Colonic mucosa (tissue), 4 donors: ENCODE data around the gene DAB2IP. TPM values are rescaled to one million over a fixed set of nuclear protein-coding genes. Genes with fewer than 3 reads are reported as not detected.

ENCODE experiments used
- DNase-seq: peaks from one replicate; pipeline ENCODE4 v3.0.0-alpha.2; 2020
- H3K27ac ChIP-seq: fragments of 200-600 bp; one replicate; pipeline ENCODE4 v1.8.0; 2021
- H3K27me3 ChIP-seq: fragments of 200-600 bp; one replicate; pipeline ENCODE4 v1.8.0; 2021
- H3K36me3 ChIP-seq: fragments of 200-600 bp; one replicate; pipeline ENCODE4 v1.8.0; 2021
- H3K4me1 ChIP-seq: fragments of 200-600 bp; one replicate; pipeline ENCODE4 v1.8.0; 2021; ENCODE audit warnings: mild to moderate bottlenecking
- H3K4me3 ChIP-seq: fragments of 200-600 bp; one replicate; pipeline ENCODE4 v1.8.0; 2021
- H3K9ac ChIP-seq, 2 donors: one replicate each; pipeline ENCODE4 v1.7.0; 2013; ENCODE audit warnings: control low read depth in 2 of 2, low read depth in 2 of 2, low read length in 2 of 2
- H3K9me3 ChIP-seq: fragments of 200-600 bp; one replicate; pipeline ENCODE4 v1.8.0; 2021
- intact Hi-C: fragments of 100-400 bp; cut with DNase I; formaldehyde crosslinking; loops from one replicate; pipeline ENCODE4 v1.14.1; 2022
- total RNA-seq, 2 donors: library from RNA; stranded (reverse); fragmentation: NEBNext Ultra II Directional in 1 of 2; extraction: Animal tissue kit (Norgen Biotek cat#: 25700) in 1 of 2; gene quantifications; one replicate each; pipeline ENCODE4 v1.2.1, GENCODE V29; 2021
- TF ChIP-seq, protein P1 (sequence below): fragments of 200-600 bp; IDR thresholded peaks from one replicate; pipeline ENCODE4 v1.8.0; 2022; ENCODE audit warnings: antibody characterized with exemption, mild to moderate bottlenecking
- donor health status: healthy.
- donor health status: DM: no; HTN: no; CAD: no.
- donor health status: DM: no; HTN: no; CAD: no.

DAB2IP gene
- total RNA-seq, 2 donors from 2014 or later, result 126 to 130 TPM

DNA sequence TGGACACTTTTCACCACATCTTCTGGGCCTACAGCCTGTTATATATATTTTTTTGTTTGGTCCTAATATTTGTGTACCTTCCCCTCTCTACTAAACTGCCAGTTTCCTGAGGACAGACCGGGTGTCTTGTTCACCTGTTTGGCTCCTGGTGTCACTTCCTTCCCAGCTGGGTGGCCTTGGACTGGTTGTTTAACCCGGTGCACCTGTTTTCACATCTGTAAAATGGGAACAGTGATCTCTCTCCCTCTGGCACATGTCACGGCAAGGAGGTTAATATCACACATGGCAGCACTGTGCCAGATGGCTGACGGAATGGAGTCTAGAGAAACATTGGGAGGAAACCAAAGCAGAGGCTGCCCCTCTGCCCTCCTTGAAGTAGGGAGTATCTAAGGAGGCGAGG is 79.7 kb downstream of the DAB2IP start:
- Histone ChIP-seq H3K36me3 (no peaks in the 10 kb centered on the region), H3K27me3 (no peaks in the 10 kb centered on the region), H3K9ac (no peak overlapping the region), H3K4me1 (peaks cover 16% of the 10 kb centered on the region), H3K4me3 (no peak overlapping the region), H3K9me3 (no peaks in the 10 kb centered on the region), H3K27ac (peak overlapping the region; percentile 95)
- intact Hi-C loops, result no loop called here
- TF ChIP-seq, protein P1, sequence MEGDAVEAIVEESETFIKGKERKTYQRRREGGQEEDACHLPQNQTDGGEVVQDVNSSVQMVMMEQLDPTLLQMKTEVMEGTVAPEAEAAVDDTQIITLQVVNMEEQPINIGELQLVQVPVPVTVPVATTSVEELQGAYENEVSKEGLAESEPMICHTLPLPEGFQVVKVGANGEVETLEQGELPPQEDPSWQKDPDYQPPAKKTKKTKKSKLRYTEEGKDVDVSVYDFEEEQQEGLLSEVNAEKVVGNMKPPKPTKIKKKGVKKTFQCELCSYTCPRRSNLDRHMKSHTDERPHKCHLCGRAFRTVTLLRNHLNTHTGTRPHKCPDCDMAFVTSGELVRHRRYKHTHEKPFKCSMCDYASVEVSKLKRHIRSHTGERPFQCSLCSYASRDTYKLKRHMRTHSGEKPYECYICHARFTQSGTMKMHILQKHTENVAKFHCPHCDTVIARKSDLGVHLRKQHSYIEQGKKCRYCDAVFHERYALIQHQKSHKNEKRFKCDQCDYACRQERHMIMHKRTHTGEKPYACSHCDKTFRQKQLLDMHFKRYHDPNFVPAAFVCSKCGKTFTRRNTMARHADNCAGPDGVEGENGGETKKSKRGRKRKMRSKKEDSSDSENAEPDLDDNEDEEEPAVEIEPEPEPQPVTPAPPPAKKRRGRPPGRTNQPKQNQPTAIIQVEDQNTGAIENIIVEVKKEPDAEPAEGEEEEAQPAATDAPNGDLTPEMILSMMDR, result no peak
- no peak for DNase-seq

DNA sequence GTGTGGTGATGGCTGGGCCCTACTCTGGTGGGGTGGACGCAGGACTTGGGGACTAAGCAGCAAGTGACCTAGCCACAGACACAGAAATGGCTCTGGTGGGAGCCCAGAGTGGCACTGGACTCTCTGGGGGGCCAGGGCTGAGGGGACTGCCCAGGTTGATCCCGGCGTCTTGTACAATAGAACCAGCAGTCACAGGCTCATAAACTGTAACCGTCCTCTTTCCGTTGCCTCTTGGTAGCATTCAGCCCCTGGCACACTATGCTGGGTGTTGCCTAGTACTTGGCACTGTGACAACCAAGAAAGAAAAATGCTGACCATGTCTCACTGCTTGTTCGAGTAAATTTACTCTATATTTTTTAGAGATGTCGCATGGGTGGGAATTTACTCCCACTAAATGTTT is 80.5 kb downstream of the DAB2IP start:
- intact Hi-C loops, result no loop called here
- Histone ChIP-seq H3K9me3 (no peaks in the 10 kb centered on the region), H3K9ac (peak overlapping the region; percentile 26 to 43), H3K27ac (peak overlapping the region; percentile 95), H3K27me3 (no peaks in the 10 kb centered on the region), H3K4me3 (no peak overlapping the region), H3K4me1 (peaks cover 17% of the 10 kb centered on the region), H3K36me3 (no peaks in the 10 kb centered on the region)
- DNase-seq, result peak; percentile 62
- TF ChIP-seq, protein P1, result no peak

DNA sequence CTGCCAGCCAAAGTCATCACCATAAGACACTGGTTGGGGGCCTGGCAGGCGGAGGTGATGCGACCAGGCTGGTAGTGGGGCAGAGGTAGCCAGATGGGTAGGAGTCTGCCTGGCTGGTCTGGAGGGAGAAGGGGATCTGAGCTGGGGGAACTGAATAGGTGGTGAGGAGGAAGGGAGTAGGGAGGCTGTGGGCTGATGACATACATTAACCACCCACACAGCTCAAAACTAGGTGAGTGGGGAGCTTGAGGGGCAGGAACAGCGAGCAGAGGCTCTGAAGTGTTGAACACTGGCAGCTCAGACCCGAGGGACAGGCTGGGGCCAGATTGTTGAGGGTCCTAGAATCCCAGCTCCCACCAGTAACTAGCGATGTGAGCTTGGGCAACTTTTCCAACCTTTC is 81.0 kb downstream of the DAB2IP start:
- TF ChIP-seq, protein P1, result no peak
- Histone ChIP-seq H3K4me3 (no peak overlapping the region), H3K9me3 (no peaks in the 10 kb centered on the region), H3K27ac (peak overlapping the region; percentile 95), H3K4me1 (peaks cover 17% of the 10 kb centered on the region), H3K27me3 (no peaks in the 10 kb centered on the region), H3K9ac (peak overlapping the region in 1 of 2 donors; percentile 43), H3K36me3 (no peaks in the 10 kb centered on the region)
- intact Hi-C loops, result no loop called here
- no peak for DNase-seq

DNA sequence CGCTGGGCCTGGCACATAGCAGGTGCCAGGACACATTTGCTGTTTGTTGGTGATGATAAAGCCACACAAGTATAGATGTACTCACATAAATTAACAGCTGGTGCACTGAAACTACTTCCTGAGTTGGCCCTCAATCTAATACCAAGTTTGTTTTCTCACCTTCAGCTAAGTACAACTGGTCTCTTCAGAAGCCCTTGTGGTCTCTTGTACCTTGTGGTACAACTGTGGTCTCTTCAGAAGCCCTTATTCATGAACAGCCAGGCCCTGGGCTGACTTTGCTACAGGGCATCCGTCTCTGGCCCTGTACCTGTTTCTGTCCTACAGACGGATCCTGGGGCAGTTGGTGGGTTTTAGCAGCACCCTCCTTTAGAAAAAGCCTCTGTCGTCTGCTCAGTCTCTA is 81.5 kb downstream of the DAB2IP start:
- intact Hi-C loops, result no loop called here
- Histone ChIP-seq H3K4me1 (peaks cover 17% of the 10 kb centered on the region), H3K27me3 (no peaks in the 10 kb centered on the region), H3K36me3 (no peaks in the 10 kb centered on the region), H3K9ac (peak overlapping the region in 1 of 2 donors; percentile 59), H3K9me3 (no peaks in the 10 kb centered on the region), H3K4me3 (no peak overlapping the region), H3K27ac (peak overlapping the region; percentile 95)
- DNase-seq, result no peak
- TF ChIP-seq, protein P1, result no peak

DNA sequence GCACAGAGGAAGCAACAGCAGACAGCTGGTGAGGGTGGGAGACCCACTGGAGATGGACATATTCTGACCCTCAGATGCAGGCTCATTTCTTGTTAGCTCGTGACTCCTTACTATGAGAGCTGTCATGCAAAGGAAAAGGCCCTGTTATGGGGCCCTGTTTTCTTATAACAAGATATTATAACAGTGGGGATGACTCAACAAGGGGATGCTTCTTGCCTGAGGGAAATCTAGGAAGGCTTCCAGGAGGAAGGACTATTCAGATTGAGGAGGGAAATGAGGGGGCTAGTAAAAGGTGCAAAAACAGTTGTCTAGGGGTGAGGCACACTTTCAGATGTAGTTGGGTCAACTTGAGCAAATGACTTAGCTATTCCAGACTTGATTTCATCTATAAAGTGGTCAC is 83.0 kb downstream of the DAB2IP start:
- TF ChIP-seq, protein P1, result no peak
- no peak for DNase-seq
- H3K9ac ChIP-seq, result peak overlapping the region in 1 of 2 donors; percentile 92
- no peak overlapping the region for H3K4me3 ChIP-seq
- H3K36me3 ChIP-seq, result no peaks in the 10 kb centered on the region
- peak overlapping the region; percentile 95 for H3K27ac ChIP-seq
- no peaks in the 10 kb centered on the region for H3K9me3 ChIP-seq
- no peaks in the 10 kb centered on the region for H3K27me3 ChIP-seq
- intact Hi-C loops, result no loop called here
- H3K4me1 ChIP-seq, result peaks cover 17% of the 10 kb centered on the region
